NCI-H345 treated with DMSO at 0.1 percent for 48 hours (cell line): Measurements from ENCODE around the gene MINDY3.
"Not testable (repeated sequence)": the region's sequence is repeated elsewhere in the genome, so short reads cannot be mapped to it uniquely, and the experiment has no call there.

Source experiments
- DNase-seq: peaks from one replicate; lab custom pipeline; 2025; ENCODE audit not compliant: unreplicated experiment; lab: John Stamatoyannopoulos, UW

The MINDY3 gene

DNA sequence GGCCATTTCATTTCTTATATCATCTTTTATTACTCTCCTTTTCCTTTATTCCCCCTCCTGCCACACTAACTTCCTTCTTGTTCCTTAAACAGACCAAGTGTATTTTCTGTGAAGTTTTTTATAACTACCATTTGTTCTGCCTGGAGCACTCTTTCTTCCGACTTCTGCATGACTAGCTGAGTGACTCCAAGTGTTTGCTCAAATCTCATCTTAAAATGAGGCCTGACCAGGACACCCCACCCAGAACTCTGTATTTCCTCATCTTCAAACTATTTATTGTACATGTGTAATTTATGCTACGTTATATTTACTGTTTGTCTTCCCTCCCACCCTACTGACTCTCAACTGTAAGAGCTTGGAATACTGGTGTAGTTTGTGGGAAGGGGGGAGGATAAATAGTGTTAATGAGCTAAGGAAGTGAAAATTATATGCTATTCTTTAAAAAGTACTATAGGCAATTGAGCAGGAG is 3.2 kb downstream of the MINDY3 start:
- no peak for DNase-seq

- no peak for DNase-seq
Measured at GRCh38 chr10:15856328-15857015, 3.8 kb downstream of the MINDY3 start.

GRCh38 chr10:15853800-15854199 is 6.5 kb downstream of the MINDY3 start:
- DNase-seq: no peak

DNA sequence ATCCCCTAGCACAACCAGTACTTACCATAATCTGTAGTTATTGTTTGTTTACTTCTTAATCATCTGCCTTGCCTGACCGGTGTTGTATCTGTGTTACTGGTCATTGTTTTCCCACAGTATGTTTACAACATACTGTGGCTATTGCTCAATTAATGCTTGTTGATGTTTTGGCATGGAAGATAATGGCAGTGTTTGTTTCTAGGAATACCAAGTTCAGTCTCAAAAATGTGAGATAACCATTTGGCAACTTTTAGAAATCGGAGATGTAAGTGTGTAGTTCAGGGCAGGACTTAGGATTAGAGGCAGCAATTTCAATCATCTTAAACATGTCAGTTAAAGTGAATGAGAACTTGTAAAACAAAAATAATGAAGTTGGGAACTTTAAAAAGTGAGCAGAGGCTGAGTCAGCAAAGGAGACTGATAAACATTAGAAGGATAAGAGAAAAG is 8.2 kb downstream of the MINDY3 start:
- no peak for DNase-seq

DNA sequence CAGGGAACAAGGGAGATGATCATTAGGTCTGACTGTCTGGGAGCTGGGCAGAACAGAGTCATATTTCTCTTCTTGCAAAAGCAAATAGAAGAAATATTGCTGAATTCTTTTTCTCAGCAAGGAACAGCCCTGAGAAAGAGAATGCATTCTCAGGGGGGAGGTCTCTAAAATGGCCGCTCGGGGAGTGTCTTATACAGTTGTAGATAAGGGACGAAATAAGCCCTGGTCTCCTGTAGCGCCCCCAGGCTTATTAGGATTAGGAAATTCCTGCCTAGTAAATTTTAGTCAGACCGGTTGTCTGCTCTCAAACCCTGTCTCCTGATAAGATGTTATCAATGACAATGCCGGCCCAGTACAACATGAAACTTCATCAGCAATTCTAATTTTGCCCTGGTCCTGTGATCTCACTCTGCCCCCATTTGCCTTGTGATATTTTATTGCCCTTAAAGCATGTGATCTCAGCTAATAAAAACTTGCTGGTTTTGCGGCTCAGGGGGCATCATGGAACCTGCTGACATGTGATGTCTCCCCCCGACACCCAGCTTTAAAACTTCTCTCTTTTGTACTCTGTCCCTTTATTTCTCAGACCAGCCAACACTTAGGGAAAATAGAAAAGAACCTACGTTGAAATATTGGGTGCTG is 9.8 kb downstream of the MINDY3 start:
- DNase-seq: not testable (repeated sequence)

GRCh38 chr10:15849316-15849715 is 11.0 kb downstream of the MINDY3 start:
- DNase-seq: no peak

GRCh38 chr10:15847481-15847880 is 12.8 kb downstream of the MINDY3 start:
- DNase-seq: no peak

GRCh38 chr10:15844517-15844916 is 15.8 kb downstream of the MINDY3 start:
- DNase-seq: no peak

- DNase-seq: no peak
Measured at GRCh38 chr10:15843695-15844094, 16.6 kb downstream of the MINDY3 start.

- DNase-seq: no peak
Measured at GRCh38 chr10:15842556-15843169, 17.6 kb downstream of the MINDY3 start.

DNA sequence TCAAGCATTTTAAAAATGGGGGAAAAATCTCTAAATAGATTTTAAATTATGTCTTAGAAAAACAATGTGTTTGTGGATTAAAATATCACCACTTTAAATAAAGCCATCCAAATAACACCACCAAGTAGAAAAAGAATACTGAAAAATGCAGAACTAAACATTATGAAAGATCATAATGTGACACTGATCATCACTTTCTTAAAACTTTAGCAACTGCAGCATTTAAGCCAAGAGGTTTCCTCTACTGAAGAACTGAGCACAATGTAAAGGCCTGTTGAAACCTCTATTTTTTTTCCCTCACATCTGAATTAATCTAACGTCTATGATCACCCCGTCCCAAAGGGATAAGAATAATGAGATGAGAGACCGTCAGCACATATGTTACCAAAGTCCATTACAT is 18.6 kb downstream of the MINDY3 start:
- no peak for DNase-seq

- no peak for DNase-seq
Measured at GRCh38 chr10:15836807-15837206, 23.5 kb downstream of the MINDY3 start.

- no peak for DNase-seq
Measured at GRCh38 chr10:15829495-15829894, 30.8 kb downstream of the MINDY3 start.

- DNase-seq: no peak
Measured at GRCh38 chr10:15824498-15824897, 35.8 kb downstream of the MINDY3 start.

GRCh38 chr10:15822131-15822530 is 38.2 kb downstream of the MINDY3 start:
- DNase-seq: no peak

- DNase-seq: no peak
Measured at GRCh38 chr10:15821046-15821683, 39.1 kb downstream of the MINDY3 start.

GRCh38 chr10:15817409-15818046 is 42.8 kb downstream of the MINDY3 start:
- DNase-seq: no peak

DNA sequence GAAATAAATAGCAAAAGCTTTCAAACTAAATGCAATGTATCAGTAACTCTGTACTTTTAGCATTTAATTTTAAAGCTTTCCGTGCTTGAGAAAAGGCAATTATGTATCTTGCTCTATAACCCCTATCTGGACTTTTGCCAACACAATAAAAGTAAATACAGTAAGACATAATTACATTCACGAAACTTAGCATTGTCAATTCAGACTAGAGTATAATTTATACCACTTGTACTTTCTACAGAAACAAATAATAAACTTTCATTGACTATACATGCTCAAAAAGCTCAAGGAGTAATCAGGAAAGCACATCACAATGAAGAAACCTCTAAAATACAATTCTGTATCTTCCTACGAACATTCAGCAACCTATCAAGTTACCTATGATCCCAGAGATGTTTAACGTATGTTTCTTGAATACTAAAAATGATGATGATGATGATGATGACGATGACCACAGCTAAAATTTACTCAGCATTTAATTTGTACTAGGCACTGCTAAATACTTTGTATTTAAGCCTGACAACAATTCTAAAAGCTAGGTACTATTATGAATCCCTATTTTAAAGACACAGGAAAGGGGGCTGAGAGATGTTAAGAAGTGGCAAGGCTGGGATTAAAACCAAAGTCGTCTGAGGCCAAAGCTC is 44.9 kb downstream of the MINDY3 start:
- DNase-seq: no peak

- DNase-seq: no peak
Measured at GRCh38 chr10:15814565-15814964, 45.7 kb downstream of the MINDY3 start.

GRCh38 chr10:15813415-15813814 is 46.9 kb downstream of the MINDY3 start:
- no peak for DNase-seq

- DNase-seq: no peak
Measured at GRCh38 chr10:15809450-15809849, 50.9 kb downstream of the MINDY3 start.
